ENCODE measurements around the gene BMPR1A.
"Not testable (repeated sequence)": the region's sequence is repeated elsewhere in the genome, so short reads cannot be mapped to it uniquely, and the experiment has no call there.

The BMPR1A gene

DNA sequence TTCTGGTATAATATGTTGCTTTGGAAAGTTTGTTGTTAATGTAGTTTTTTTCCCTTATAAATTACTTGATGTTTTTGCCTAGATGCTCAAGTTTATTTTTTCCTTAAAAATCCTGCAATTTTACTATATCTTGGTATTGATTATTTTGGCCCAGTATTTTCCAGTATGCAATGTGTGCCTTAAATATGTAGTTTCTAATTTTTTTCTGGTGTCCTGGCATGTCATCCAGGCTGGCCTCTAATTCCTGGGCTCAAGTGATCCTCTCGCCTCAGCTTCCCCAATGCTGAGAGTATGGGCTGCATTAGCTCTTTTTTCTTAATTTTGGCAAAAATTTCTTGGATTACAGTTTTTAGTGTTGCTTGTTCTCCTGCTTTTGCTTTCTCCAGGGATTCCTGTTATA, 57.6 kb downstream of the BMPR1A start:
- DNase-seq: no peak

DNA sequence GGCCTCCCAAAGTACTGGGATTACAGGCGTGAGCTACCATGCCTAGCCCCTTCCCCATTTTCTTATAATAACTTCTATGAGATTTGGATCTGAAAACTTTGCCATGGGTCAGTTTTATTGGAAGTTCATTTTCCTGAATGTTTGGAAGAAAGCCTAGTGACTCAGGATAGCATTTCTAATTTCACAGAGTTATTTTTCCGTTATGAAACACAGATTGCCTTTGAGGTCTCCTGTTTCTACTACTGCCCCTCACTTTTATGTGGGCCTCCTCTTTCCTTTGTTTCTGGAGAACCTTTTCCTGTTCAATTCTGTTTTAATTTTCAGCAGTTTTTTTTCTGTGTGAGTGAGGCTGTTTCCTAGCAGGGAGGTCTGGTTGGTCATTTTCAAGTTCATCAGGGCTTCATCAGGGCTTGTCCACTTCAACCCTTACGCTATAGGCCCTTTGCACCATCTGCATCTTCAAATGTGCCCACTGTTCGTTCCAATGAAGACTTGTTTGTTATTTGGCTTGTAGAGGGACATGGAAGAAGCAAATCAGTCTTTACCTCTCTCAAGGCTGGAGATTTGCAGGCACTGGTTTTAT, 58.7 kb downstream of the BMPR1A start:
- no peak for DNase-seq

DNA sequence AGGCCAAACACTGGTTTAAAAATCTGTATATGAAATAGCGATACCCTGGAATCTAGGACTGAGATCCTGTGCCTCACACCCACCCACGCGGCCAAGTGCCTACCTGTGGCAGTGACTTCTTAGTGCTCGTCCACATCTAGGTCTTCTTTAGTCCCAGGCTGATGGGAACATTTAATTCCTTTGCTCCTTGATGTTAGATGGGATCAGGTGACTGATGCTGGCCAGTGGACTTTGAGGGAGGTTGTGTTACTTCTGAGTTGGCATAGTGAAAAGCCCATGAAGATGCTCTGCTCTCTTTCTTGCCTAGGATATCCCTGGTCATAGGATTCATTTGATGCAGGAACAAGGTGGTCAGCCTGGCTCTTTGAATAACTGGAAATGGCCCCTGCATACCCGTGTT, 59.2 kb downstream of the BMPR1A start:
- no peak for DNase-seq

DNA sequence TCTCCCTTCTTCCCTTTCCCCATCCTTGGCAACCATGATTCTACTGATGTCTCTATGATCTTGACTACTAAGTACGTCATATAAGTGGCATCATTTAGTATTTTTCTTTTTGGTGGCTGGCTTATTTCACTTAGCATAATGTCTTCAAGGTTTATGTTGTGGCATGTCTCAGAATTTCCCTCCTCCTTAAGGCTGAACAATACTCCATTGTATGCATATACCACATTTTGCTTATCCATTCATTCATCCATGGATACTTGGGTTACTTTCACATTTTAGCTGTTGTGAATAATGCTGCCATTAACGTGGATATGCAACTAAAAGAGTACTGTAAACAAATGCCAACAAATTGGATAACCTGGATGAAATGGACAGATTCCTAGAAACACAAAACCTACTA, 60.8 kb downstream of the BMPR1A start:
- DNase-seq: no peak

DNA sequence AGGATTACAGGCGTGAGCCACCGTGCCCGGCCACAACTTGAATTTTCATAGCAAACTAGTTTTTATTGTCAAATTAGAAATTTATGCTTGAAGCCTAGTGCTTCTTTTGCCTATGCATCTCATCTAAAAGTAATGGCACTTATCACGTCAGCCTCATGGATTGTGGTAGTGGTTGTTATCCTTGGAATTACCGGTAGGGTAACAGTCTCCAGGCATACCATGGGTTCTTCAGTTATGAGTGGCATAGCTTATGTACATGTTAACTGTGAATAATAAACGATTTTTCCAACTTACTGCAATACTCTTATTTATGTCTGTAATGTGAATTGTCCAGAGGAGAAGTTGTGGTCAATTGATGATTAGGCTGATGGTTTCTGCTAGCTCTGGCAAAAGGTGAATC, 63.1 kb downstream of the BMPR1A start:
- no peak for DNase-seq

DNA sequence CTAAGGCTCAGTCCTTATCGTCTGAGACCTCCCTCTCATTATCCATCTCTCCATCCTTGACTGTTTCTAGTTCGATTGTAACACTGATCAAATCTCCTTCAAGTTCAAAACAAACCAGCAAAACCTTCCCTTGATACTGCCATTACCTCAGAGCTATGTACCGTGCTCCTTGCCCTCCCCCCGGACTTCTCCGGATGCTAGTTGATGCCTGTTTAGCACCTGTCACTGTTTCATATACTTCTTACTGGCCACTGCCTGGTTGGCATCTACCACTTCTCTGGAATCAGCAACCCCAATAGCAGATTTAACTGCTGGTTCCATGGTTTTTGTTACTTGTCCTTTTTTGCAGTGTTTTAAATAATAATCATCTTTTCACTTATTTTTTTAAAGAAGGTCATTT, 64.1 kb downstream of the BMPR1A start:
- no peak for DNase-seq

DNA sequence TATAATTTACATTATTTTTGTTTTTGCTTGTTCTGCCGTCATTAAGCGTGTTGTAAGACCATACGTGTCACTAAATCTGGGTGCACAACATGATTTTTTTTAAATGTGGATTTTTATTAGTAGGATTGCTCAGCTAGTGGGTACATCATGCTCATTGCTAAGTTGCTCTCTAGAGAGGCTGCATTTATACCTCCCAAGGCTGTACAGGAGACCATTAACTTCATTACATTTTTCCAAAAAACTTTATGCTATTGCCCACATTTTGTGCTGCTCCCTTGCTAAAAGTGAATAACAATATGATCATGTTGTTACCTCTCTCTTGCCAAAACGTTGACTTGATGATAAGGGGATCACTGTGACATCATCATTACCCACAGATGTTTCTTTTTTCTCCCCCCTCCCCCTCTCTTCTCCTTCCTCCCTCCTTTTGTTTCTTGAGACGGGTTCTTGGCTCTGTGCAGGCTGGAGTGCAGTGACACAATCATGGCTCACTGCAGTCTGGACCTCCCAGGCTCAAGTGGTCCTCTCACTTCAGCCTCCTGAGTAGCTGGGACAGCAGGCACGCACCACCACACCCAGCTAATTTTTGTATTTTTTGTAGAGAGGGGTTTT, 65.1 kb downstream of the BMPR1A start:
- DNase-seq: no peak

DNA sequence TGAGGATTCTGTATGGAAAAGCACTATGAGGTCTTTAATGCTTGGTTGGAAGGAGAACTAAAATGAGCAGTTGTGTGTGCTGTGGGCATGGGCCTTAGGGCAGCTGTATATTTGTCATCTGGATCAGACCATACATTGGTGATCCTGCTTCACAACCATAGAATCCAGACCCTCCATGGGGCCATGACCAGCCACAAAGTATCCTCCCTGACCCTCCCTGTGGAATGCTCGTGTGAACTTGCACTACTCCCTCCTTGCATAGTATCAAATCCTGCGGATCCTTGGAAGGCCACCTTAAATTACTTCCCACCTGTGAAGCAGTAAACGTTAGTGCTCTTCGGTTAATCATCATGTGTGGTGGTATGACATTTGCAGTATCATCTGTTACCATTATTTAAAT, 67.1 kb downstream of the BMPR1A start:
- no peak for DNase-seq

DNA sequence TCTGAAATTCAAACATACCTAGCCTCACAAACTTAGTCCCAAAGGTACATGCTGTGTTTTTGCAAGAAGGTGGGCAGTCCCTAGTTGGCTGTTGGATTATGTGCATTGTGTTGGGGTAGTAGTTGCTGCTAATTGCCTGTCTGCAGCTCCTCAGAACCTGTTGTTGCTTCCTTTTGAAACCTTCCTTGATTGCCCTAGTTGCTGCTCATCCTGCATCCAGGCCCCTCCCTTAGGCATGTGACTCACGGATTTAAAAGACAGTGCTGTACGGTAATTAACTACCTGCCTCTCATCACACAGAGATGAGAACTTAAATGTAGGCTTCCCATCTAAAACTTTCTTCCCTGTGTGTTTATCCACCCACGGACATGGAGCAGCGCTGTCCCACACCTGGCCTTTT, 67.7 kb downstream of the BMPR1A start:
- DNase-seq: no peak

DNA sequence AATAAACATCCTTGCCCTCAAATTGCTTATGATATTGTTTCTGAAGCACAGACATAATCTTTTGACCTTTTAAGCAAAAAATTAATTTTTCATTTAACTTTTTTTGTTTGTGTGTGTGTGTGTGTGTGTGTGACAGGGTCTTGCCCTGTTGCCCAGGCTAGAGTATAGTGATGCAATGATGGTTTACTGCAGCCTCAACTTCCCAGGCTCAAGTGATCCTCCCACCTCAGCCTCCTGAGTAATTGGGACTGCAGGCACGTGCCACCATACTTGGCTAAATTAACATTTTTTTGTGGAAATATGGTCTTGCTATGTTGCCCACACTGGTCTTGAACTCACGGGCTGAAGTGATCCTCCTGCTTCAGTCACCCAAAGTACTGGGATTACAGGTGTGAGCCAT, 68.9 kb downstream of the BMPR1A start:
- DNase-seq: no peak

DNA sequence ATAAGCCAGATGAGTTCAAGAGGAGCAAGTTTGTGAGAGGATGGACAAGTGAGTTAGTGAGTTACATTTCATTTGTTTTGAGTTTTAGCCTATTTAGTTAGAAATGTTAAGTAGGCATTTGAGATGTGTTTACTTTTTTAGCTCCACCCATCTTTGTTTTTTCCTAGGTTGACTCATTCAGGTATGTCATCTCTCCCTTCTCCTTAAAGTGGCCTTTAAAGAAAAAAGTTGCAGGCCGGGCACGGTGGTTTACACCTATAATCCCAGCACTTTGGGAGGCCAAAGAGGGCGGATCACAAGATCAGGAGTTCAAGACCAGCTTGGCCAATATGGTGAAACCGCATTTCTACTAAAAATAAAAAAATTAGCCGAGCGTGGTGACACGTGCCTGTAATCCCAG, 71.2 kb downstream of the BMPR1A start:
- DNase-seq: no peak

DNA sequence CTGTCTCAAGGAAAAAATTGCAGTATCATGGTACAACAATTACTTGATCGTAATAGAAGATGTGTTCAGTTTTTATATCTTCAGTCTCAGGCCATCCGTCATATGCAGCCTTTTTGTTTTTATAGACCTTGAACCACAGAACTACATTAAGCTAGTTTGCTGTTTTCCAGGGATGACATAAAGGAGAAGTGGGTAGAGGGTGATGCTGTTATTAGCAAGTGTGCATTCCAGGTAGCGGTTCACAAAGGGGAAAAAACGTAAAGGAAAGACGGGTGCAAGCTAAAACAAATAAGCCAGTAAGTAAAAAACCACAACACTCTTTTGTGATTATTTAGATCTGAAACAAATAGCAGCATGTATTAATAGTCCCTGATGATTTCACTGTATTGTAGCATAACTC, 71.7 kb downstream of the BMPR1A start:
- no peak for DNase-seq

DNA sequence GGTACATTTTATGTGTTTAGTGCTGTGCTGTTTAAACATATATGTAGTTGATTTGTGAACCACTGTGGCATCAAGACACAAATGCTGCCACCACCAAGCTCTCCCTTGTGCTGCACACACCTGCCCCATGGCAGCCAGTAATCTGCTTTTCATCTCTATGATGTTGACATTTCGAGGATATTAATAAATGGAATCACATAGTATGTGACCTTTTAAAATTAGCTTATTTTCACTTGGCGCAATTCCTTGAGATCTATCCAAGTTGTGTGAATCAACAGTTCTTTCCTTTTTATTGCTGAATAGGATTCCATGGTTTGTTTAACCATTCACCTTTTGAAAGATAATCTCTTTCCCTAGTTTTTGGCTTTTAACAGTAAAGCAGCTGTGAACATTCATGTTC, 73.1 kb downstream of the BMPR1A start:
- no peak for DNase-seq

DNA sequence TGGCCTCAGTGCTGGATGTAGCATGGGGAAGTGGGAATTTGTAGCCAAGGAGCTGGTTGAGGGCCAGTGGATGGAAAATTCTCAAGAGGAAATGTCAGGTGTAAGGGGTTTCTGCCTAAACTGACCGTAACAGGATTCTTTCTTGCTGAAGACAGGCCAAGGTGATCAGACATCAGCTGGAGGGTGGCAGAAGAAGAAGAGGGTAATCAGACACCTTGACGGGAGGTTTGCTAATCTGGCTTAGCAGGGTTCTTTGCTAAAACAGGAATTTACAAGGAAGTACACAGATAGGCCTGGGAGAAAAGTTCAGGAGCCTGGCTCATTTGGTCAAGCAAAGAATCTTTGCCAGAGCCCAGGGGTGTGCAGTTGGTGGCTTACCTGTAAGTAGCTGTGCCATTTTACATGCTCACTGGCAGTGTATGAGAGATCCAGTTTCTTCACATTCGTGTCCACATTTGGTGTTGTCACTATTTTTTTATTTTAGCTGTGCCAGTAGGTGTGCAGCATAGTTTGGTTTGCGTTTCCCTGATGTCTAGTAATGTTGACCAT, 73.7 kb downstream of the BMPR1A start:
- no peak for DNase-seq

DNA sequence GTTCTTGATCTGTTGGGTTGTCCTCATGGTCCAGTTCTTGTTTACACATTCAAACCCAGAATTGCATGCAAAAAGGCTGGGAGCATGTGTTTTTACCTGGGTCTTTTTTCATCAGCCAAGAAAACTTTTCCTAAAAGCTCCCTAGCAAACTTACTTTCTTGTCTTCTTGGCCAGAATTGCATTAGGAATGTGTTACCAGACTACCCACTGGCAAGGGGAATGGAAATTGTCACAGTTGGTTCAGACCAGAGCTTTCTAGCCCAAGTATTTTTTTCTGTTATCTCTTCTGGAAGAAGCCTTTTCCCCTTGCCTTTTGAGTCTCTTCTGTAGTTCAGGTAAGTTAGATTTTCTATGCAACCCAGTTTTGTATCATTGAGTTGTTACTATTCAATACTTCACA, 77.5 kb downstream of the BMPR1A start:
- DNase-seq: no peak

DNA sequence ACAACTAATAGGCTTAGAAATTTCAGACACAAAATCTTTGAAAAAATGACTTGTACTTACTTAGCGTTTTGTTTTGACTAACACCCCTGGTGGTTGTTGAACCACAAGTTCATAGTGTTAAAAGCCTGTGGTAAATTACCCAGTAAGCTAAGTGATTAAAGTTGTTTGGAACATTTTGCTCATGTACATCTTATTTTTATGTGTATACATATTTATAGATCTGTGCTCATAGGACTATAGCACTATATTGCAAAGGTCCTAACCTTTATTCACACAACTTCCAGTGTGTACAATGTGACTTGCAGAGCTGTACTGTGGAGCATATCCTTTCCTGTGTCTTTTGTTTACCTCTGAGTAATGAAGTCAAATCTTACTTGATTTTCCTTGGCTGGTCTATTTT, 79.6 kb downstream of the BMPR1A start:
- no peak for DNase-seq

DNA sequence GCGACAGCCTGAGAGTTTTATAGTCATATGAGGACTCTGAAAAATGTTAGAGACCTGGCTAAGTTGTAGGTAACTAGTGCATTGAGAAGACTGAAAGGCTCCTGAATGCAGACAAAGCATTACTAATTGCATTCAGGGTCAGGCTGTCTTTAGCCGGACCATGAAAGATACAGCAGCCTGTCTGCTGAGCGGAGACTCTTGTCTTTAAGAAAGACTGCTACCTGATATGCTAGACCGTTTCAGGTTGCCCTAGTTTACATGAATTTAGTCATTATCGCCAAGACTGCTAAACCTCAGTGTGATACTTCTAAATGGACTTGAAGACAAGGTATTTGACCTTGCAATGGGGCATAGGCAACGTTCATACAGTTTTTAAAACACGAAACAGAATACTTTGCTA, 81.2 kb downstream of the BMPR1A start:
- no peak for DNase-seq

DNA sequence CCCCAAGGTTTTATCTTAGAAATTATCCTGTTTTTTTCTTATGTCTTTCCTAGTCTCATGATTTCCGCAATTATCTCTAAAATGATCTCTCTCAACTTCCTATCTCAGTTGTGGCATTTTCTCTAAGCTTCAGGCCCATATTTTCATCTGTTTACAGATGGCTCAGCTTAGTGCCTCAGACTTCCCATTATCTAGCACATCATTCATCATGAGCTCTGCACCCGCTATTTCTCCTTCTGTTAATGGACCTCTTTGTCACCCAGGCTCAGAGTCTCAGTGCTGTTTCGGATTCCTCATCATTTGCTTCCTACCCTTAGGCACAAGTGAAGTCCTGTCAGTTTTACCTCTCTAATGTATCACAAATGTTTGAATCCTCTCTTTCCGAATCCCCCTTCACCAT, 84.1 kb downstream of the BMPR1A start:
- DNase-seq: no peak

DNA sequence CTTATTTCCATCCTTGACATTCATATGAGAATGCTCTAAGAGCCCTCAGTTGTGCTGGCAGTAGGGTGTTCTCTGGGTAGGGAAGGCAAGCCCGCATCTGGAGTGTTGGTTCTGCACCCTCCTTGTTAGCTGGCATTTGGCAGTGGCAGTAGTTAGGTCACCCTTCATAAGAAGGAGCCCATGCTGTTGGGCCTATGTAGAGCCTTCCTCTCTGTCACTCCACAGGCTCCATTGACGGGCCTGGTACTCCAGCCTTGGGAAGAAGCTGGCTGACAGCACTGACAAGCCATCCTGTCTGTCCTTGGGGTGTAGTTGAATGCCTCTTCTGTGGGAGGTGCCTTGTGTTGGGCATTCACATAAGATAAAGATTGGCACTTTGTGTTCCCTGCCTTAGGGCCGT, 89.7 kb downstream of the BMPR1A start:
- no peak for DNase-seq

DNA sequence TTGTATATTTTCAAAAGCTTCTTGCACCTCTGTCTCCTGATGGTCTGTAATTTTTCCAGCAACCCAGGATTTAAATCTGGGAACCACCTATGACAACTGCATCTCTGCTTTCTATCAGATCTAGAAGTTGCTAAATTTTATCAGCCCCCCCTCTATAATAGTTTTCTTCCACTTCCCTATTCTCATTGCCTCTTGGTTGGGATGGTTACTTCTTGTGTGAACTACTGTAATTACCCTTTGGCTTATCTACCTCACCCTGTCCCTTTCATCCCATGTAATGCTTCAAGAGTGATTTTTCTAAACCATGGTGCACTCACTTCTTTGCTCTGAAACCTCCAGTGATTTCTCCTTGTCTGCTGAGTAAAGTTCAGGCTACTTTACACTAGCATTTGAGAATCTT, 92.3 kb downstream of the BMPR1A start:
- no peak for DNase-seq

DNA sequence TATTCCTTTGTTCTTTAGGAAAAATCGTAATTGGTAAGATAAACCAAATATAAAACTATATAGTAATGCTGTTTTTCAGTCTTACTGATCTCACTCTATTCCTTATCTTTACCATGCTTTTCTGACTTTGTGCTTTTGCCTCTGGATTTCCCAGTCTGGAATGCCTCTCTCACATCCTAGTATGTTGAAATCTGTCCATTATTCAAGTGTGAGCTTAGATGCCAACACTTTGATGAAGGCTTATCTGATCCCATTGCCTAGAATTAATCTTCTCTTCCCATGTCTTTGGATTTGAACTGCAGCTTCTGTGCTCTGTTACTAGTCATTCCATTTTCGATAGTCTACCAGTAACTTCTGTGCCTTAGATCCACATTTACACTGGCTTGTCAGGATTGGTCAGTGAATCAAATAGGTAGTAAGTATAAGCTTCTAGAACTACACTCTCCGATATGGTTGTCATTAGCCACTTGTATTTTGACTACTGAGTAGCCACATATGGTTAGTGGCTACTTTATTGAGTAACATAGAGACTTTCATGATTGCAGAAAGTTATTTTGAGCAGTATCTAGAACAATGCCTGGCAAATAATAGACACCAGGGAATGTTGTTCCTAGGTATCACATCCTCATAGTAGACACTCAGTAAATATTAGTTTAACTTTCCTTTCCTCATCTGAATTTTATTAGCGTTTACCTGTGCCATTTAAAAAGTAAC, 92.9 kb downstream of the BMPR1A start:
- no peak for DNase-seq

DNA sequence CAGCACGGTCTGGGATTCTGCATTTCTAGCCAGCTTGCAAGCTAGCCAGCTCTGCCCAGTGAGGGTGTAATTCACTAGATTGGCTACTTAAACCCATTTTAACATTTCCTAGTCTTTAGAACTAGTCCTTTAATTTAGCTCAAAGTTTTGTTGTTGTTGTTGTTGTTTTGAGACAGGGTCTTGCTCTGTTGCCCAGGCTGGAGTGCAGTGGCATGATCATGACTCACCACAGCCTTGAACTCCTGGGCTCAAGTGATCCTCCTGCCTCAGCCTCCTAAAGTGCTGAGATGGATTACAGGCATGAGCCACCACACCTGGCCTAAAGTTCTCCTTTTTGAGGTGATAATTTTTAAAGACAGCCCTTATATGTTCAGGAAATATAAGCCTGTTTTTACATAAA, 94.1 kb downstream of the BMPR1A start:
- DNase-seq: no peak

DNA sequence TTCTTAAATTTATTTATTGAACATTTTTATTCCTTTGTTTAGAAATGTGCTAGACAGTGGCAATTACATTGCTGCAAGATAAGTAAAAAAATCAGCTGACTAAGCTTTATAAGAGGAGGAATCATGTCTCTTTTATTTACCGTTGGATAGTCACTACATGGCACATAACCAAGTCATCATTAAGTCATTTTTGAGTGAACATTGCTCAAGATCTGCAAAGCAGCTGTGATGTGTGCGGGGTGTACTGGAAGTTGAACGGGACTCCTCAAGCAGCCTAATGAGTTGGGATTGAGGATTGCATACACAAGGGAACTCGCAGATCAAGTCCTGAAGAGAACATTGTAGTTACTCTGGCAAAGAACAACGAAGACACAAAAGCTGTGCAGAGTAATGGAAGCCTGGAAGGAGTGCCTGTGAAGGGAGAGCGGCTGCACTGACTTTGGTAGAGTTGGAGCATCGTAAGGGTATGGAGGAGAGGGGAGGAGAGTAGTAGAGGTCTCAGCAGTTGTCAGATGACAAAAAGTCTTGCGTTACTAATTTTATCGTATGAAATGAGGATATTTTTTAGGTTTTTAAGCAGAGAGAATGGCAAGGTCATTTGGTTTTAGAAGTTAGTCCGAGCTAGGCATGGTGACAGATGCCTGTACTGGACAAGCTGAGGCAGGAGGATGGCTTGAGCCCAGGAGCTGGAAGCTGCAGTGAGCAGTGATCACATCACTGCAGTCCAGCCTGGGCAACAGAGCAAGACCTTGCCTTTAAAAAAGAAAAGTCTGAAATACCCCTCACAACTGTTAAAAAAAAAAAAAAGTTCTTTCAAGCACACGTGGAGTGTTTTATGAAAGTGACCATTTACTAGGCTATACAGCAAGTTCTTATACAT, 95.1 kb downstream of the BMPR1A start:
- DNase-seq: no peak

DNA sequence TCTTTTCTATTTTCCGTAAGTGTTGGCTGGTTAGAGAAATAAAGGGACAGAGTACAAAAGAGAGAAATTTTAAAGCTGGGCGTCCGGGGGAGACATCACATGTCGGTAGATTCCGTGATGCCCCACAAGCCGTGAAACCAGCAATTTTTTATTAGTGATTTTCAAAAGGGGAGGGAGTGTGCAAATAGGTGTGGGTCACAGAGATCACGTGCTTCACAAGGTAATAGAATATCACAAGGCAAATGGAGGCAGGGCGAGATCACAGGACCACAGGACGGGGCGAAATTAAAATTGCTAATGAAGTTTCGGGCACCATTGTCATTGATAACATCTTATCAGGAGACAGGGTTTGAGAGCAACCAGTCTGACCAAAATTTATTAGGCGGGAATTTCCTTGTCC, 97.2 kb downstream of the BMPR1A start:
- not testable (repeated sequence) for DNase-seq
